Stimulated activated naive CD4-positive, alpha-beta T cell (primary cell): Measurements from ENCODE around the gene C6orf141.

Source experiments
- DNase-seq, 6 experiments: peaks; one replicate each; lab custom pipeline; 2025; lab: John Stamatoyannopoulos, UW

C6orf141 gene

DNA sequence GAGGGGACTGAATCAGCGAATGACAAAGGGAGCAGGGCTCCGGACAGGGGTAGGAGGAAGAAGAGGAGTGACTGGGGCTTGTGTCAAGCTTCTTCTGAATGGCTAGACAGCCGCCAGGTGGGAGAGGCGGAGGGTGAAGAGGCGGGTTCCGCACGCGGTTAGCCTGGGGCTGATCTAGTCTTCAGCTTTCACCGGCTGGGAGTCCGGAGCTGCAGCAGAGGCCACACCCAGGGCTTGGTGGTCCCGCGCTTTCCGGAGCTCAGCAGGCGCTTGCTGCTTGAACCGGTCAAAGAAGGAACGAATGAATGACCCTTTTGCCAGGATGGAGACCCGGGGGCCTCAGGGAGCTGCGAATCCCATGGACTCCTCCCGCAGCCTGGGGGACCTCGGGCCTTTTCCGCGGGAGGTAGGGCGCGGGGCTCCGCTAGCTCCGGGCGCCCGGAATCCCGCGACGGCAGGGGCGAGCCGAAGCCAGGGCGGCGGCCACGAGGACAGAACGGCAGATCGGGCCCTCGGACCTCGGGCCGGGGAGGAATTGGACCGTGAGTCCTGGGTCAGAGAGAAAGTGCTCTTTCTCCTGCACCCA lies at the start of gene C6orf141:
TSS of gene C6orf141 (plus strand) at position 177 of the 586 bp plus-strand sequence. CDS start at position 302, 125 bp downstream.
- no peak for DNase-seq

DNA sequence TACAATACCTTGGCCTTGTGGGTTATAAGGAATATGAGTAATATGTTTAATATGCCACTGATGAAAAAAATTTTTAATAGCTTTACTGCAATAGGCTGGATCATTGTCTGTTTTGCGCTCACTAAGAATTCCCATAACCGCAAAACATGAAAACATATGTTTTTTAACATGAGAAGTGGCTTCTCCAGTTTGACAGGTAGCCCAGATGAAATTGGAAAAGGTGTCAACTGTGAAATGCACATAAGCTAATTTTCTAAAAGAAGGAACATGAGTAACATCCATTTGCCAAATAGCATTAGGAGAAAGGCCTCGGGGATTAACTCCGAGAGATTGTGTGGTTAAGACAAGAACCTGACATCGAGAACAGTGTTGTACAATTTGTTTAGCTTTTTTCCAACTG lies 45.8 kb upstream of the C6orf141 start:
- DNase-seq: no peak

DNA sequence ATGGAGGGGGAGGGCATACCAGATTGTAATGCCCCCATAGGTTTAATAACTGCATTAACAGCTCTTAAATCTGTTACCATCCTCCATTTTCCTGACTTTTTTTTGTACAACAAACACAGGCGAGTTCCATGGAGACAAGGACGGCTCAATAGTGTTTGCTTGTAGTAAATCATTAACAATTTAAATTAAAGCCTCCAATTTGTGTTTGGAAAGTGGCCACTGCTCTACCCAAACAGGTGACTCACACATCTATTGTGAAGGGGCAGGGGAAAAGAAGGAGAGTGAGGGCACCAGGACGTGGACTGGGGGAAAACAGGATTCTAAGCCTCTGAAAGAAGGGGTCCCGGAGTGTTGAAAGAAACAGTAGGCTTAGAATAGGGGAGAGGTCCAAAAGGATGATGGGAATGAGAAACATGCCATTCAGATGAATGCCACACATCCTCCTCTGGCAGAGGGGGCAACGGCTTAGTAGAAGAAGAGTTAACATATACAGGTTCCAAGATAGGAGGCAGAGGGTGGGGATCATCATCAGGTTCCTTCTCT lies 43.8 kb upstream of the C6orf141 start:
- DNase-seq: no peak

DNA sequence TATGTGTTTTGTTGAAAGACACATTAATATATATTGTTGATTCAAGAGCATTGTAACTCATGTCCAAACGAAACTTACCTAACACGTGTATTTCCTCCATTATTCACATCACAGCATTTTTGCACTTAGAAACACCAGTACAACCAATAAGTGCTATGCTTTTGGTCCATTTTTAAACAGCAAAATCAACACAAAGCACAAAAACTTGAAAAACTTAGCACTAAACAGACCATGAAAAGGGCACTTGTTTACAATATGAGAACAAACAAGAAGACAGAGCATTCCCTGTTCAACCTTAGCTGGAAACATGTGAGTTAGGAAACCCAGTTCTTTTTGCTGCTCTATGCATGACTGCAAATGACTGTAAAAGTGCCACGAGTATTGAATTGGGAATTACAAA lies 41.1 kb upstream of the C6orf141 start:
- no peak for DNase-seq

DNA sequence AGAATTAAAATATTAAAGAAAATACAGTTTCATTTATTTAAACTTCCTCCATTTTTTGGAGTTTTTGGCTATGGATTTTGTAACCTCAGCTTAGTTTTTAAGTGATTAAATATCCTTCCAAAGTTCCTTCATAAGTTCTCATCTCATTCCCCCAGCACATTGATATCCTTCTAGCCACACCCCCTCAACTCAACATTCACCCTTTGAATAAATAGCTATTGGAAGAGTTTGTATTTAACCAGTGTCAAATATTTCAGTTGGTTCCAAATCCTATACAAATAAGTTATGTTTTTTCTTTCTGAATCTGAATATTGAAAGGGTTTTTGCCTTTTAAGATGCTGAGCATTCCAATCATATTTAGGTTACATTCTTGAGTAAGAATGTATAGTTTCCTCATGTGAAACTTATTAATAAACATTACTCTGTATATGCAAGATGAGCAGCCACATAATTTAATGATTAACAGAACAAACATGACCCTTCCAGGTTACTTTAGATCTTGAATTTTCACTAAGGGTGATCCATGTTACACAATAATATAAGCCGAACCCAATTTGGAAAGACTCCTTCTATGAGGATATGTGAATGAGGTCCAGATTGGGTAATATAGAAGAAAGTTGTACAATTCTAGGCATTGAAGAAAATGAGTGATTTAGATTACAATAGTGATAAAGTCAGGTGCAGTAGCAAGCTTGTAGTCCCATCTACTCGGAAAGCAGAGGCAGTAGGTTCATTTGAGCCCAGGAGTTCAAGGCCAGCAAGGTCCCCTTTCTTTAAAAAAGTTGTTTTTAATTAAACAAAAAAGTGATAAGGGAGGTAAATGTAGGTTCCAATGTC lies 37.1 kb upstream of the C6orf141 start:
- DNase-seq: no peak

DNA sequence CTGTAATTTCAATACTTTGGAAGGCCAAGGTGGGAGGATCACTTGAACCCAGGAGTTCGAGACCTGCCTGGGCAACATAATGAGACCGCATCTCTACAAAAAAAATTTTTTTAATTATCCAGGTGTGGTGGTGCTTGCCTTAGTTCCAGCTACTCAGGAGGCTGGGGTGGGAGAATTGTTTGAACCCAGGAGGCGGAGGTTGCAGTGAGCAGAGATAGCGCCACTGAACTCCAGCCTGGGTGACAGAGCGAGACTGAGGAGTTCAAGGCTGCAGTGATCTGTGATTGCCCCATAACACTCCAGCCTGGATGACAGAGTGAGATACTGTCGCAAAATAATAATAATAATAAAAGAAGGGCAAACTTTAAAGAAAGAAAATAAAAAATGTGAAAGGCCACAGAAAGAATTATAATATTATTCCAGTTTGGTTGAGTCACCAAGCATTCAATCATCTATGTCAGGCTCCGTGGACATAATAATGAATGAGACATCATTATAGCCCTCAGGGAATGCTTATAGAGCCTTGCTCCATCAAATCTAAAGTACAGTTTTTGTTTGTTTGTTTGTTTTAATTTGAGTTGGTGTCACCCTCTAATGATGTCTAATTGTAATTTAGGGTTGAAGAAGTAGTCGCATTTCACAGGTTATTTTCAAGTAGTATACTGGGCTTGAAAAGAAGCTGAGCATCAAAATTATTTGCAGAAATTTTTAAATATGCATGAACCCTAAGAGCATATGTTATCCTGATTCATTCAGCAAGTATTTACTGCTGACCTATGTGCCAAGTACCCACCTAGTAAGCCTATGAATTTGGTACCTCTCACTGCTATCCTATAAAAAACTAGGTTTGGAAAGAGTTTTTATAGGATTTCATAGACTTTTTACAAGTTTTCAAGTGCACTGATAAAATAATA lies 35.6 kb upstream of the C6orf141 start:
- DNase-seq: no peak

DNA sequence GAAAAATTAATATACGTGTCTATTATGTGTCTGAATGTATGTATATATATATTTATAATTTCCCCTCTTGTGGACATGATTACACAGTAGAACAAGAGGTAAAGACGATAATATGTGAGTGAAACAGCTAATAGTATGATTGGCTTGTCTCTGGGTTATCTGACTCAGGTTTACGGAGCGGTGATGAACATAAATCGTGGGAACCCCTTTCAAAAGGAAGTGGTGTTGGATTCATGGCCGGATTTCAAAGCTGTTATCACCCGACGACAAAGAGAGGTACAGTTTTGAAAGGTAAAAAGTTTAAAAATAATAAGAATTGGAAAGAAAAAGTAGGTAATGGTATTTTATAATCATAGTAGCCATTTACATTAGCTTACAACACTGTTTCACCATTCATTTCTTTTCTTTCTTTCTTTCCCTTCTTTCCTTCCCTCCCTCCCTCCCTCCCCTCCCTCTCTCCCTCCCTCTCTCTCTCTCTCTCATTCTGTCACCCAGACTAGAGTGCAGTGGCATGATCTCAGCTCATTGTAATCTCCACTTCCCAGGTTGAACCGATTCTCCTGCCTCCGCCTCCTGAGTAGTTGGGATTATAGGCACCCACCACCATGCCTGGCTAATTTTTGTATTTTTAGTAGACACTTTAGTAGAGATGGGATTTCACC lies 34.9 kb upstream of the C6orf141 start:
- DNase-seq: no peak

DNA sequence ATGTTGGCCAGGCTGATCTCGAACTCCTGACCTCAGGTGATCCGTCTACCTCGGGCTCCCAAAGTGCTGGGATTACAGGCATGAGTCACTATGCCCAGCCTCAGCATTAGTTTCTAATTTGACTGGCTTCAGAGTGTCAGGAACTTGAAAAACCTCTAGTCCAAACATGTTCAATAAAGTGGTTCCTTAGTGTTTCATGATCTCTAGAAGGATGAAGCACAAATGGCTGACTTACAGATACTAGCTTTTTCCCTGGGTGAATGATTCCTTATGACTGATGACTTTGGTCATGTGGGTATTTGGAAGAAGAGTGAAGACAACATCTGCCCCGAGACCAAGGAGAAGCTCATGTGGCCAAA lies 34.3 kb upstream of the C6orf141 start:
- DNase-seq: no peak

DNA sequence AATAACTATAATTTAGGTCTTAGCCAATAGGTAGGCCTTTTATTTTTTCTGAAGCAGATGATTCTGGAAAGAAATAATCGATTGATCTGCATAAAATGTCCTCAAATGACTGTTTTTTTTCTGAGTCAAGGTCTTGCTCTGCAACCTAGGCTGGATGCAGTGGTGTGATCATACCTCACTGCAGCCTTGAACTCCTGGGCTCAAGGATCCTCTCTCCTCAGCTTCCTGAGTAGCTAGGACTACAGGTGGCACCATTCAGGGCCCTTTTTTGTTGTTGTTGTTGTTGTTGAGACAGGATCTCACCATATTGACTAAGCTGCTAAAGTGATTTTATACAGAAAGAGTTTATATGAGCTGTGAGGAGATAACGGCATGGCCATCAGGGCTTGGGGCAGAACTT lies 32.5 kb upstream of the C6orf141 start:
- DNase-seq: no peak

DNA sequence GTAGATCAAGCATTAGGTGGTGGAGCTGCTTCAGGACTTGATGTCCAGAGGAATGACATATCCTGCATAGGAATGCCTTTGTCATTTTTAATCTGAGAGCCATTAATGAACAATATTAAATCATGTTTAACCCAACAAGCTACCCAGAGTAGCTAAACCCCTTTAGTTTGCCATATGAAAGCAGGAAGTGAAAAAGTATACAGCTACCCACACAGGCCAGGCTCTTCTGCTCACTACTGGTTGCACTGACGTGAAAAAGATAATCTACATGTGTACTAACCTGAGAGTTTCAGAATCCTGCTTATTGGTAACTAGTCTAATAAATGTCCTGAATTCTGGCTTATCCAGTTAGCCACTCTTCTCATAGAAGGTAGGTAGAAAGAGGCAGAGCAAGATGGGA lies 30.8 kb upstream of the C6orf141 start:
- no peak for DNase-seq

DNA sequence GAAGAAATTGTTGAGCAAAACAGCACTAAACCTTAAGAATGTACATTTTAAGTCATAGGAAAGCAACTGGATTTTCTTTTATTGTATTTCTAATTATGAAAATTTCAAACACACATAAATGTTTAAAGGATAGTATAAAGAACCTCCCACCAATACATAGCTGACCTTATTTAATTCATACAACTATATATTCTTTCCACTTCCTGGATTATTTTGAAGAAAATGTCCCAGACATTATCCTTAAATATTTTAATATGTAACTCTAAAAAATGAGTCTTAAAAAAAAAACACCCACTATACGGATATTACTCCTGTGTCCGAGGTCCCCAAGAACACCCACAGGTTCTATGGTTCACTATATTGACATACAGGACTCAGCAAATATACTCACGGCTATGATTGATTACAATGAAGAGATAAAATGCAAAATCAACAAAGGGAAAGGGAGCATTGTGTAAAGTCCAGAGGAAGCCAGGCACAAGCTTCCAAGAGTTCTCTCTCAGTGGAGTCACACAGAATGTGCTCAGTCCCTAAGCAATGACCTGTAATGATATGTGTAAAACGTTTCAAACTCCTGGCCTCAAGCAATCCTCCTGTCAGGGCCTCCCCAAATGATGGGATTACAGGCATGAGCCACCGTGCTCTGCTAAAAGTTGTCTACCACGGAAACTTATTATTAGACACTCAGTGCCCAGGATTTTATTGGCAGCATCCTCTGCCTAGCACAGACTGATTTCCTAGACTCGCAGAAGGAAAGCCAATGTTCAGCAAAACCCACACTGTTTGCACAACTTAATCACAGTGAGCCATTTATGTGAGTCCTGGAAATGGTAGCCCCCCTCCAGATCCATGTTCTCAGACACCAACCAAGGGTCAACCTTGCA lies 27.5 kb upstream of the C6orf141 start:
- DNase-seq: no peak

DNA sequence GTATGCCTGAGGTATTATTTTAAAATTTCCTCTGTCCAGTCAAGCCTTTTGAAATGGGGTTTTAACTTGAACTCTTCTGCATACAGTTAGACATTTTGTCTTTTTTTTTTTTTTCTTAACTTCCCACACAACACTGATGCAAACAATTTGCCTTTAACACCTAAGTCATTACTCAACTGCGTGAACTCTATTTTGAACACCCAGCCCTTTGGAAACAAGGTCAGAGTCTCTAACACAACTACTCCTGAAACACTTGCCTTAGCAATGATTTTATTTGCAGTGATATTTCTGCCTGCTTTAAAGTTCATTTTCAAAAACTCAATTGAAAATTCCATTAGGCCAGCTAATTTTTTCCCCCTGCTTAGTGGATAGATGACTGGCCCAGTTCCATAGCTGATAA lies 26.6 kb upstream of the C6orf141 start:
- DNase-seq: no peak

DNA sequence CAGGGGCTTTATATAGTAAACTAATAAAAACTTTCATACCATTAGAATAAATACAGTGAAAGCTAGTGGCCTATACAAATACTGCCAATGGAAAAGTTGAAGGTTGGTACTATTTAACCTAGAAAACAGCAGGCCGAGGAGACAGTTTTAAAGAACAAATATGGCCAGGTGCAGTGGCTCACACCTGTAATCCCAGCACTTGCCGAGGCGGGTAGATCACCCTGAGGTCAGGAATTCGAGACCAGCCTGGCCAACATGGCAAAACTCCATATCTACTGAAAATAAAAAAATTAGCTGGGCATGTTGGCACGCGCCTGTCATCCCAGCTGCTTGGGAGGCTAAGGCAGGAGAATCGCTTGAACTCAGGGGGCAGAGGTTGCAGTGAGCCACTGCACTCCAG lies 25.9 kb upstream of the C6orf141 start:
- no peak for DNase-seq

DNA sequence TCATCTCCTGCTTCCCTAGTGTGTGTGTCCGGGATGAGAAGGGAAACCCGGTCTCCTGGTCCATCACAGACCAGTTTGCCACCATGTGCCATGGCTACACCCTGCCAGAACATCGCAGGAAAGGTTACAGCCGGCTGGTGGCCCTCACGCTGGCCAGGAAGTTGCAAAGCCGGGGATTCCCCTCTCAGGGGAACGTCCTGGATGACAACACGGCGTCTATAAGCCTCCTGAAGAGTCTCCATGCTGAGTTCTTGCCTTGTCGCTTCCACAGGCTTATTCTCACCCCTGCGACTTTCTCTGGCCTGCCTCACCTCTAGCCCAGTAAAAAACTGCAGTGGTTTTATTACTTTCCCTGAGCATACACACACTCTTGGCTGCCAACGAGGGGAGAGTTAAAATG lies 23.9 kb upstream of the C6orf141 start:
- DNase-seq: no peak

DNA sequence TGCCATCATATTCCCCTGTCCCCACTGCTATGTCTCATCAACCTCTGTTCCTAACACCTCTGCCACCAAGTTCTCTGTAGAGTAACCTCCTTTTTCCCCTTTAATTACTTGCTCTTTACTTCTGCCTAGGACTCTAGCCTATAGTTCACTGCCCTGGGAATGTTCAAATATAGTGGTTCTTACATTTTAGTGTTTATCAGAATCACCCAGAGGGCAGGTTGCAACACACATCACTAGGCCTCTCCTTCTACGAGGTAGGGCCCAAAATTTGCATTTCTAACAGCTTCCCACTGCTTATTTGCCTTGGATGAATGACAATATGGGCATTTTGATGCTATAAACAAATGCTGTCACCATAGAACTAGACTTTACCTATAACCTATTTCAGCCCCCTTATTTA lies 23.1 kb upstream of the C6orf141 start:
- DNase-seq: no peak

DNA sequence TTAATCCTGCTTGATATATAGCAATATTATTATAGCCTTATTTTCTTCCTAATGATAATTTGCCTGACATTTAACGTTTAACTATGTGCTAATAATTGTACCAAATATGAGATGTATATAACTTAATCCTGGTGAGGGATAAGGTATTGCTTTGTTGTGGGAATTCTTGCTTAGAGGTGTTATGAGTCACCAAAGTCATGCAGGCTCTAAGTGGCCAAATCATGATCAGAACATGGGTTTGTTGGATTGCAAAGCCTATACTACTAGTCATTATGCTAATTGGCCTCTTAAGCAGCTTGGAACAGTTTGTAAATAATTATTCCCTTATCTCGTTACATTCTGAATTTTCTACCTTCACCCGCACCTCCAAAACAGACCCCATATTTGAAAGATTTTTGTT lies 21.9 kb upstream of the C6orf141 start:
- DNase-seq: no peak

DNA sequence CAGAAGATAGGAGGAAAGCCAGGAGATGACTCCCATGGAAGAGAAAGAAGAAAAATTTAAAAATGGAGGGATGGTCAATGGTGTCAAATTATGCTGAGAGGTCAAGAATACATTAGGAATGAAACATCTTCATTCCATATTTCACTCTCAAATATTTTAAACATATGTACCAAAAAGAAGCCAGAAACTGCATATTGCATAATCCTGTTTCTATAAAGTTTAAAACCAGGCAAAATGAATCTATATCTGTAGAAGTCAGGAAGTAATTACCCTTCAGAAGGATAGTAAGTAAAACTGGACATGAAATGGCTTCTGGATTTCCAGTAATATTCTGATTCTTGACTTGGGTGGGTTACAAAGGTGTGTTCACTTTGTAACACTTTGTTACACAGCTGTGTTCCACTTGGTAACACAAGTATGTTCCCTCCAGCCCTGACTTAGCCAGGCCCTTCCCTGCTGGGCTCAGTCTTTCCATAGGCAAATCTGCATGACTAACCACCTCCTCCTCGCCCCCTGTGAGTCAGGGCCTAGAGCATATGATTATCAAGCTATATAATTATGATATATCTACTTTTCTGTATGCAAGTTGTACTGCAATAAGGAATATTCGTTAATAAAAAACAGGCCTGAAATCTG lies 20.2 kb upstream of the C6orf141 start:
- DNase-seq: no peak

DNA sequence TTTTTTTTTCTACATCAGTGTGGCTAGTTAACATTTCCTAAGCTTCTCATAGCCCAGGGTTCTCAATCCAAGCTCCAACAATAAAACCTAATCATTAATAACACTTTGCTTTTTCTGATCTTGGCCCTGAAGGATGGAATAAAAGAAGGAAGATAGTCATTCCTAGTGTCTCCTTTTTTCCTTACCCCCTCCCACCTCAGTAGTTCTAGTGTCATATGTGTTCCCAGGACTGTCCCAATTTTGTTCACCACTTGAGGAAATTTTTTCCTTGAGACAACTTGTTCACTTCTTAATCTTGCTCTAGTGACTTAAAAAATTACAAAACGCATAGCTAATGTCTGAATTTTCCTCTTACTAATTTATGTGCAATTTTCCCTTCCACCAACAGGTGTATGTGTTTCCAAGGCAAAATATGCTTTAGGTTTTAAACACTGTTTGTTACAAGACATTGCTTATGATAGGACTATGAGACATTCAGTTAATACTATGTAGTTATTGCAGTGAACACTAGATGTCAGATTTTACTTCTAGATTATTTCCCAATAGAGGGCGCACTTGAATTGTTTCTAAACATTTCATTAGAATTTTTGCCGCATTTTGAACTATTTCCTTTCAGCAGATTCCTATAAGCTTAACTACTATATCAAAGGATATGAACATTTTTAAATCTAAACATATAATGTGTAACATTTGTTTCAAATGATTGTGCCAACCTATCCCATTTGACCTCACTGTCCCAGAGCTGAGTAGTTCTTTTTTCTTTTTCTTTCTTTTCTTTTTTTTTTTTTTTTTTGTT lies 18.5 kb upstream of the C6orf141 start:
- DNase-seq: peak in 2 of 6 experiments; percentile 7 to 21

DNA sequence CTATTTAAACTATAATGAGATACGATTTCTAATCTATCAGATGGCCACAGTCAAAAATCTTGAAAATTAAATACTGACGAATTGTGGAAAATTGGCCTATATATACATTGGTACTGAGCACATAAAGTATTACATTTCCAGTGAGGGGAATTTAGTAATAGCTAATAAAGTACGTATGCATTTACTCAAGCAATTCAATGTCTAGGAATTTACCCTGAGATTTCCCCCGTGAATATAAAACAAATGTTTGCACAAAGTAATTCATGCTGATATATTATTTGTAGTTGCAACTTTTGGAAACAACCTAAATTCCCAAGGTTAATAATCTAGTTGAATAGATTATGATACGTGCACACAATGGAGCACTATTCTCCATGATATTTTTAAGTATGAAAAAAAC lies 14.7 kb upstream of the C6orf141 start:
- DNase-seq: no peak

DNA sequence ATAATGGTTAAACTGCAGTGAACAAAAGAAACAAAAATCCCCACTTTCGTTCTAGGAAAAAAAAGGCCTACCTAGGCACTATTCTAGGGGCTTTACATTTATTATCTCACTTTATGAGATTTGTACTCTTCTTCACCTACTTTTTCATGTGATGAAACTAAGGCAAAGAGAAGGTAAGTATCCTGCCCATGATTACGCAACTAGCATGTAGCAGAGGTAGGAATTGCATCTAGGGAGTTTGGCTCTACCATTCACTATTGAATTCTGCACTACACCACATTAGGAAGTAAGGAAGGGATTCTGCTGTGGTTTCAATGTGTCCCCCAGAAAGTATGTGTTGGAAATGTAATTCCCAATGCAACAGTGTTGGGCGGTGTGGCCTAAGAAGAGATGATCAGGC lies 11.4 kb upstream of the C6orf141 start:
- no peak for DNase-seq
